ENCODE data around the gene ZPR1.

Gene ZPR1

GRCh38 chr11:116782728-116783127, 5.1 kb downstream of the ZPR1 start:
- TF ChIP-seq EP300 (IDR thresholded peaks at IDR 0.05; ENCODE audit: borderline replicate concordance) (no peak), MAX (IDR thresholded peaks at IDR 0.05) (no peak)

GRCh38 chr11:116778556-116778955, 9.3 kb downstream of the ZPR1 start:
- TF ChIP-seq TCF12 (IDR thresholded peaks at IDR 0.05; ENCODE audit: low read depth) (no peak), MAX (IDR thresholded peaks at IDR 0.05) (no peak), CREB1 (IDR thresholded peaks at IDR 0.05; ENCODE audit: low read depth) (no peak)

- TF ChIP-seq TEAD4 (IDR thresholded peaks at IDR 0.05) (no peak), CREB1 (IDR thresholded peaks at IDR 0.05; ENCODE audit: low read depth) (no peak), ZBTB7A (IDR thresholded peaks at IDR 0.05; ENCODE audit: low read depth) (no peak), TCF12 (IDR thresholded peaks at IDR 0.05; ENCODE audit: low read depth) (no peak), YY1 (IDR thresholded peaks at IDR 0.05; ENCODE audit: low read depth) (no peak), CEBPB (IDR thresholded peaks at IDR 0.05) (no peak), NFIC (IDR thresholded peaks at IDR 0.05) (no peak), MAX (IDR thresholded peaks at IDR 0.05) (no peak), FOXM1 (IDR thresholded peaks at IDR 0.05; ENCODE audit: borderline replicate concordance, low read depth) (no peak), EGR1 (IDR thresholded peaks at IDR 0.05) (no peak)
- TF ChIP-seq, protein P1, sequence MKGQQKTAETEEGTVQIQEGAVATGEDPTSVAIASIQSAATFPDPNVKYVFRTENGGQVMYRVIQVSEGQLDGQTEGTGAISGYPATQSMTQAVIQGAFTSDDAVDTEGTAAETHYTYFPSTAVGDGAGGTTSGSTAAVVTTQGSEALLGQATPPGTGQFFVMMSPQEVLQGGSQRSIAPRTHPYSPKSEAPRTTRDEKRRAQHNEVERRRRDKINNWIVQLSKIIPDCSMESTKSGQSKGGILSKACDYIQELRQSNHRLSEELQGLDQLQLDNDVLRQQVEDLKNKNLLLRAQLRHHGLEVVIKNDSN (IDR thresholded peaks at IDR 0.05) = no peak
These were observed 10.8 kb downstream of the ZPR1 start for GRCh38 chr11:116777056-116777455.

GRCh38 chr11:116776522-116776984, 11.3 kb downstream of the ZPR1 start:
- no peak for TF ChIP-seq TCF12 (IDR thresholded peaks at IDR 0.05; ENCODE audit: low read depth)
- TF ChIP-seq CEBPB (IDR thresholded peaks at IDR 0.05) = no peak
- TF ChIP-seq CREB1 (IDR thresholded peaks at IDR 0.05; ENCODE audit: low read depth) = no peak
- TF ChIP-seq YY1 (IDR thresholded peaks at IDR 0.05; ENCODE audit: low read depth) = no peak
- TF ChIP-seq EGR1 (IDR thresholded peaks at IDR 0.05) = no peak
- no peak for TF ChIP-seq FOXM1 (IDR thresholded peaks at IDR 0.05; ENCODE audit: borderline replicate concordance, low read depth)

DNA sequence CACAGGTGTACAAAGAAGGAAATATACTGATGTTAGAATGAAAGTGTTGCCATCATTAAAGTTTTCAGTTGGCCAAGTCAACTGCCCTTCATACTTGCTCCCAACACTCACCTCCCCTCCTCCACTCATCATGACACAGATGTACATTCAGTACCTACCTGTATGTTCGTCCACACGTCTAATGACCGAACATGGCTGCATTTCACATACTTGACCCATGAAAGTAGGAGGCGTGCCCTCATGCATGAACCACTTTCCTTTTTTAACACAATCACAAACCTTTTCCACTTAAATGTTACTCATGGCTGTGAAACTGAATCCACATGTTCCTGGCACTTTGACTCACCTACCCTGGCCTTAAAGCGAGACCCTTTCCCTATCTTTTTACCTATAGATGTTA, 11.8 kb downstream of the ZPR1 start:
- no peak for TF ChIP-seq FOXM1 (IDR thresholded peaks at IDR 0.05; ENCODE audit: borderline replicate concordance, low read depth)
- TF ChIP-seq ZBTB7A (IDR thresholded peaks at IDR 0.05; ENCODE audit: low read depth) = no peak
- TF ChIP-seq RAD21 (IDR thresholded peaks at IDR 0.05; ENCODE audit: low read depth) = no peak
- TF ChIP-seq TCF12 (IDR thresholded peaks at IDR 0.05; ENCODE audit: low read depth) = no peak
- no peak for TF ChIP-seq EGR1 (IDR thresholded peaks at IDR 0.05)
- no peak for TF ChIP-seq CREB1 (IDR thresholded peaks at IDR 0.05; ENCODE audit: low read depth)
- TF ChIP-seq TEAD4 (IDR thresholded peaks at IDR 0.05) = no peak
- TF ChIP-seq REST (IDR thresholded peaks at IDR 0.05; ENCODE audit: low read depth) = no peak
- TF ChIP-seq CEBPB (IDR thresholded peaks at IDR 0.05) = no peak
- no peak for TF ChIP-seq MAX (IDR thresholded peaks at IDR 0.05)
- no peak for TF ChIP-seq YY1 (IDR thresholded peaks at IDR 0.05; ENCODE audit: low read depth)
- TF ChIP-seq, protein P1 (IDR thresholded peaks at IDR 0.05) = no peak
- no peak for TF ChIP-seq NFIC (IDR thresholded peaks at IDR 0.05)
- no peak for TF ChIP-seq TAF1 (IDR thresholded peaks at IDR 0.05; ENCODE audit: low read depth)

DNA sequence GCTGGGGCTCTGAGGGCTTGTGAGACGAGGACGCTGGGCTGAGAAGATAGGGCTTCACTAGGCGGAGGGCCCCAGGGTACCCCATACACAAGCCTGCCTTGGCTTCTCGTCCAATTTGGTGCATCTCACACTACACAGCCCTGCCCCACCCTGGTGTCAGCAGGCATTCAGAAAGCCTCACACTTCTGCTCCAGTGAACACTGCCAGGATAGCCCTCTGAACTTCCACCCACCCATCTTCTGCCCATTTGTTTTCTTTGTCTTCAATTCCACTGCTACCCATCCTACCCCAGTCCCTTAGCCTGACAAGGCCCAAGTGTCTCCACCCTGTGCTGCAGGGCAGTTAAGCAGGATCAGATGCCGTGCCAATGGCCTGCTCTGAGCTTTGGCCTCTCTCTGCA, 13.2 kb downstream of the ZPR1 start:
- TF ChIP-seq MAX (IDR thresholded peaks at IDR 0.05) = no peak
- TF ChIP-seq REST (IDR thresholded peaks at IDR 0.05; ENCODE audit: low read depth) = no peak
- no peak for TF ChIP-seq FOXM1 (IDR thresholded peaks at IDR 0.05; ENCODE audit: borderline replicate concordance, low read depth)
- no peak for TF ChIP-seq CEBPB (IDR thresholded peaks at IDR 0.05)
- no peak for TF ChIP-seq EP300 (IDR thresholded peaks at IDR 0.05; ENCODE audit: borderline replicate concordance)
- no peak for TF ChIP-seq ZBTB7A (IDR thresholded peaks at IDR 0.05; ENCODE audit: low read depth)
- TF ChIP-seq YY1 (IDR thresholded peaks at IDR 0.05; ENCODE audit: low read depth) = no peak
- no peak for TF ChIP-seq EGR1 (IDR thresholded peaks at IDR 0.05)
- no peak for TF ChIP-seq NFIC (IDR thresholded peaks at IDR 0.05)
- TF ChIP-seq, protein P1 (IDR thresholded peaks at IDR 0.05) = no peak
- TF ChIP-seq TCF12 (IDR thresholded peaks at IDR 0.05; ENCODE audit: low read depth) = no peak
- no peak for TF ChIP-seq CREB1 (IDR thresholded peaks at IDR 0.05; ENCODE audit: low read depth)
- no peak for TF ChIP-seq TAF1 (IDR thresholded peaks at IDR 0.05; ENCODE audit: low read depth)

Measured in Ishikawa (cell line).